GM12878 (cell line): Measurements from ENCODE around the gene MCC. TPM values are rescaled to one million over a fixed set of nuclear protein-coding genes. Genes with fewer than 3 reads are reported as not detected.

Experiments
- ATAC-seq: fragments of 200-7000 bp; cut with Tn5 transposase; 3 replicates; pipeline ENCODE4 v1.9.1; 2020; ENCODE audit warnings: mild to moderate bottlenecking, moderate library complexity
- BruUV-seq: library from RNA; stranded (reverse); fragments of 400-500 nt; replicated peaks from 2 replicates; lab custom pipeline; 2021; lab: Mats Ljungman, UMichigan
- CTCF ChIA-PET: fragments of 300-600 bp; sonication (Branson Sonifier 250); formaldehyde crosslinking; extraction: SDS; loops from one replicate; lab custom pipeline; 2021; ENCODE audit warnings: inconsistent platforms; lab: Yijun Ruan, JAX
- POLR2A ChIA-PET: fragments of 350-600 bp; formaldehyde crosslinking; extraction: SDS; loops from one replicate; lab custom pipeline; 2021; ENCODE audit warnings: inconsistent platforms; lab: Charles Lee
- RAD21 ChIA-PET: fragments of 300-600 bp; sonication (Branson Sonifier 250); formaldehyde crosslinking; loops from one replicate; lab custom pipeline; 2023; ENCODE audit warnings: antibody characterized with exemption; ENCODE audit not compliant: unreplicated experiment; lab: Charles Lee
- SMC1A ChIA-PET: fragments of 300-600 bp; sonication (Branson Sonifier 250); formaldehyde crosslinking; loops from one replicate; lab custom pipeline; 2023; ENCODE audit not compliant: unreplicated experiment, uncharacterized antibody; lab: Charles Lee
- DNase-seq: peaks from one replicate; pipeline ENCODE4 v3.0.0-alpha.2; 2011; ENCODE audit warnings: low read depth, low spot score
- FAIRE-seq: peaks from 3 replicates; lab custom pipeline; 2011; peaks lifted over from hg19 to GRCh38; lab: Jason Lieb, UNC
- H2AFZ ChIP-seq: 2 replicates; pipeline ENCODE4 v1.6.0; 2011; ENCODE audit warnings: low read depth, low read length, control low read depth; ENCODE audit not compliant: control insufficient read depth
- H3K27ac ChIP-seq: 2 replicates; pipeline ENCODE4 v1.5.1; 2011; ENCODE audit warnings: control low read depth; ENCODE audit not compliant: control insufficient read depth, insufficient read depth
- H3K27me3 ChIP-seq, 2 experiments: replicated peaks in 1 of 2; 2 replicates each; pipeline versions ENCODE4 v1.6.0 to v1.6.1; 2011; ENCODE audit warnings: low read length in 1 of 2; ENCODE audit not compliant: control insufficient read depth in 2 of 2, insufficient read depth in 2 of 2
- H3K36me3 ChIP-seq, 2 experiments: 2 replicates each; pipeline ENCODE4 v1.5.1; 2011; ENCODE audit warnings: low read length in 1 of 2; ENCODE audit not compliant: control insufficient read depth in 2 of 2, insufficient read depth in 2 of 2
- H3K4me1 ChIP-seq: 2 replicates; pipeline ENCODE4 v1.6.1; 2011; ENCODE audit warnings: mild to moderate bottlenecking, low read length, moderate library complexity, mixed read lengths; ENCODE audit not compliant: control insufficient read depth, insufficient read depth
- H3K4me2 ChIP-seq: 2 replicates; pipeline ENCODE4 v1.6.0; 2011; ENCODE audit warnings: control low read depth; ENCODE audit not compliant: control insufficient read depth, insufficient read depth
- H3K4me3 ChIP-seq: fragments of 200-600 bp; sonication (generic); 2 replicates; pipeline ENCODE4 v1.5.1; 2016
- H3K79me2 ChIP-seq: 2 replicates; pipeline ENCODE4 v1.6.0; 2011; ENCODE audit warnings: low read length; ENCODE audit not compliant: control insufficient read depth, insufficient read depth
- H3K9ac ChIP-seq: 2 replicates; pipeline ENCODE4 v1.8.0; 2011; ENCODE audit warnings: low read length, control low read depth, mixed read lengths; ENCODE audit not compliant: control insufficient read depth, insufficient read depth
- H3K9me3 ChIP-seq: replicated peaks from 3 replicates; pipeline ENCODE4 v1.5.1; 2011; ENCODE audit warnings: mild to moderate bottlenecking, low read length; ENCODE audit not compliant: control insufficient read depth, insufficient read depth
- H4K20me1 ChIP-seq: 2 replicates; pipeline ENCODE4 v1.6.0; 2011; ENCODE audit not compliant: control insufficient read depth, insufficient read depth
- ESRRA ChIP-seq: IDR thresholded peaks from 2 replicates; pipeline ENCODE4 v1.6.1; 2012; ENCODE audit warnings: mild to moderate bottlenecking, low read length, improper control_type of control experiment
- MXI1 ChIP-seq: fragments of 150-350 bp; IDR thresholded peaks from 2 replicates; pipeline ENCODE4 v1.6.1; 2011; ENCODE audit warnings: low read depth, mild to moderate bottlenecking, inconsistent platforms, low read length, improper control_type of control experiment
- PAX5 ChIP-seq: IDR thresholded peaks from 2 replicates; pipeline ENCODE4 v1.6.1; 2011; ENCODE audit warnings: low read depth, low read length, borderline replicate concordance
- ZNF24 ChIP-seq: fragments of 450-650 bp; IDR thresholded peaks from 2 replicates; pipeline ENCODE4 v1.6.1; 2017; ENCODE audit warnings: antibody characterized with exemption, mild to moderate bottlenecking
- WGBS: methylation state at CpG from one replicate; pipeline ENCODE4 v1.1.6; 2016; ENCODE audit warnings: low lambda C conversion rate; ENCODE audit not compliant: insufficient replicate concordance, insufficient coverage; ENCODE audit errors: missing lambda C conversion rate; 5-methylcytosine and 5-hydroxymethylcytosine counted together
- in situ Hi-C: fragments of 300-500 bp; cut with MboI; formaldehyde crosslinking; loops from 9 replicates; pipeline ENCODE4 v1.14.3; 2018; ENCODE audit warnings: mixed read lengths
- intact Hi-C: fragments of 100-400 bp; cut with micrococcal nuclease; formaldehyde crosslinking; loops from one replicate; pipeline ENCODE4 v1.14.2; 2022; ENCODE audit not compliant: unreplicated experiment
- polyA plus RNA-seq, 11 experiments: library from polyadenylated mRNA; depleted of rRNA in 4 of 11; unstranded in 6 of 11; stranded (reverse) in 5 of 11; fragments of >200 nt; fragmentation: Nextera tagmentation in 4 of 11; fragmentation: Illumina TruSeq in 1 of 11; extraction: Ambion mirVana in 4 of 11; extraction: Trizol in 1 of 11; gene quantifications; 1 replicate in 1 of 11; 2 replicates in 10 of 11; pipeline versions ENCODE4 v1.2.1 to v1.2.3, GENCODE V29; 2011 to 2016; ENCODE audit warnings: inconsistent platforms in 2 of 11, missing spikeins in 2 of 11, low read depth in 1 of 11
- total RNA-seq, 4 experiments: library from RNA; depleted of rRNA in 3 of 4; stranded (reverse); fragments of >200 nt in 3 of 4; fragmentation: Illumina TruSeq in 1 of 4; extraction: Trizol in 1 of 4; gene quantifications; 2 replicates each; pipeline versions ENCODE4 v1.2.1 to v1.2.3, GENCODE V29; 2013 to 2021
- TF ChIP-seq, protein P1 (sequence below): fragments of 450-650 bp; IDR thresholded peaks from 2 replicates; pipeline ENCODE4 v1.6.1; 2016; ENCODE audit warnings: mild to moderate bottlenecking
- TF ChIP-seq, protein P2 (sequence below): fragments of 450-650 bp; IDR thresholded peaks from 2 replicates; pipeline ENCODE4 v1.6.1; 2017; ENCODE audit warnings: mild to moderate bottlenecking
- TF ChIP-seq, protein P3 (sequence below): fragments of 450-650 bp; formaldehyde crosslinking; IDR thresholded peaks from 2 replicates; pipeline ENCODE4 v1.4.0; 2020; ENCODE audit warnings: mild to moderate bottlenecking, moderate library complexity

Gene MCC
- total and polyA plus RNA-seq, 10 of the 15 experiments (the other 5 are each of a cell fraction or from before 2014, with no cell fraction given) = 0.03 to 0.86 (median 0.16) TPM

DNA sequence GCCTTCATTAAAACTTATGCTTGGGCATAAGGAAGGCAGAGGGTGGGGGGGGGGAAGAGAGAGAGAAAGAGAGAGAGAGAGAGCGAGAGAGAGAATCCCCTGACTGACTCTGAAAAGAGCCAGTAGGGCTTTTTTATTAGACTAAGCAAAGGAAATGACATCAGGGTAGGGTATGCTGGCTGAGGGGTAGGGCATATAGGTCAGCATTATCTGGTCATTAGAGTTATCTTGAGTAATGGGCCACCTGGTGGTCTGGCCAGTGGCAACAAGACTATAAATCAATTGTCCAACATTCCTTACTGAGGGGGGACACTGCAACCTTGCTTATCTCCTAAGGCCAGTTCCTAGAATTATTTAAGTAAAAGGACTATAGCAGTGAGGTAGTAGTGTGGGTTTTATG lies 120.7 kb downstream of the MCC start:
- Histone ChIP-seq H3K27ac (no peak overlapping the region), H3K9me3 (no peaks in the 10 kb centered on the region; the same call in 2 of the 3 replicates), H3K4me1 (no peaks in the 10 kb centered on the region), H3K79me2 (no peaks in the 10 kb centered on the region), H3K4me2 (no peak overlapping the region), H3K27me3 (no peaks in the 10 kb centered on the region), H3K4me3 (no peak overlapping the region), H3K9ac (no peak overlapping the region), H4K20me1 (no peaks in the 10 kb centered on the region), H3K36me3 (no peaks in the 10 kb centered on the region), H2AFZ (no peak overlapping the region)
- FAIRE-seq (no peak), DNase-seq (no peak), ATAC-seq (no peak)
- TF ChIP-seq PAX5 = no peak
- RAD21 ChIA-PET = no interaction called here
- 0% methylated on average over 1 of the region's 1 CpG for WGBS
- no TSS peak for BruUV-seq
- SMC1A ChIA-PET = interaction anchor here (1.7 kb wide), 1 partner anchor 12 kb away, joined by 5 read pairs; no protein-coding TSS in a partner anchor
- POLR2A ChIA-PET = no interaction called here
- CTCF ChIA-PET = no interaction called here
- intact Hi-C loops = no loop called here
- in situ Hi-C loops = no loop called here

DNA sequence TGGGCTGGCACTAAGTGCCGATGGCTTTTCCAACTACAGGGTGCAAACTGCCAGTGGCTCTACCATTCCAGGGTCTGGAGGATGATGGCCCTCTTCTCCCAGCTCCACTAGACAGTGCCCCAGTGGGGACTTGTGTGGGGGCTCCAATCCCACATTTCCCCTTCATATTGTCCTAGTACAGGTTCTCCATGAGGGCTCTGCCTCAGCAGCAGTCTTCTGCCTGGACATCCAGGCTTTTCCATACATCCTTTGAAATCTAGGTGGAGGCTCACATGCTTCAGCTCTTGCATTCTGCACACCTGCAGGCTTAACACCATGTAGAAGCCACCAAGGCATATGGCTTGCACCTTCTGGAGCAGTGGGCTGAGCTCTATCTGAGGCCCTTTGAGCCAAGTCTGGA lies 123.8 kb downstream of the MCC start:
- intact Hi-C loops = no loop called here
- H3K36me3 ChIP-seq = no peaks in the 10 kb centered on the region
- H3K27me3 ChIP-seq = no peaks in the 10 kb centered on the region
- H3K79me2 ChIP-seq = no peaks in the 10 kb centered on the region
- H3K27ac ChIP-seq = no peak overlapping the region
- H3K4me1 ChIP-seq = no peaks in the 10 kb centered on the region
- POLR2A ChIA-PET = interaction anchor here (0.6 kb wide), 2 partner anchors 15 to 250 kb away, joined by 3 to 4 read pairs; no protein-coding TSS in a partner anchor
- 73% methylated on average over 1 of the region's 1 CpG for WGBS
- FAIRE-seq (no peak), ATAC-seq (no peak), DNase-seq (no peak)
- no peaks in the 10 kb centered on the region; the same call in 2 of the 3 replicates for H3K9me3 ChIP-seq
- SMC1A ChIA-PET = interaction anchor here (0.7 kb wide), 1 partner anchor 15 kb away, joined by 3 read pairs; no protein-coding TSS in a partner anchor
- CTCF ChIA-PET = no interaction called here
- H3K4me3 ChIP-seq = no peak overlapping the region
- no peak overlapping the region for H3K9ac ChIP-seq
- no peak overlapping the region for H2AFZ ChIP-seq
- H4K20me1 ChIP-seq = no peaks in the 10 kb centered on the region
- no TSS peak for BruUV-seq
- RAD21 ChIA-PET = no interaction called here
- H3K4me2 ChIP-seq = no peak overlapping the region
- in situ Hi-C loops = no loop called here
- TF ChIP-seq, protein P1, sequence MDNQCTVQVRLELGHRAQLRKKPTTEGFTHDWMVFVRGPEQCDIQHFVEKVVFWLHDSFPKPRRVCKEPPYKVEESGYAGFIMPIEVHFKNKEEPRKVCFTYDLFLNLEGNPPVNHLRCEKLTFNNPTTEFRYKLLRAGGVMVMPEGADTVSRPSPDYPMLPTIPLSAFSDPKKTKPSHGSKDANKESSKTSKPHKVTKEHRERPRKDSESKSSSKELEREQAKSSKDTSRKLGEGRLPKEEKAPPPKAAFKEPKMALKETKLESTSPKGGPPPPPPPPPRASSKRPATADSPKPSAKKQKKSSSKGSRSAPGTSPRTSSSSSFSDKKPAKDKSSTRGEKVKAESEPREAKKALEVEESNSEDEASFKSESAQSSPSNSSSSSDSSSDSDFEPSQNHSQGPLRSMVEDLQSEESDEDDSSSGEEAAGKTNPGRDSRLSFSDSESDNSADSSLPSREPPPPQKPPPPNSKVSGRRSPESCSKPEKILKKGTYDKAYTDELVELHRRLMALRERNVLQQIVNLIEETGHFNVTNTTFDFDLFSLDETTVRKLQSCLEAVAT = no peak
- TF ChIP-seq ZNF24 (no peak), MXI1 (no peak), ESRRA (no peak)
- TF ChIP-seq, protein P2, sequence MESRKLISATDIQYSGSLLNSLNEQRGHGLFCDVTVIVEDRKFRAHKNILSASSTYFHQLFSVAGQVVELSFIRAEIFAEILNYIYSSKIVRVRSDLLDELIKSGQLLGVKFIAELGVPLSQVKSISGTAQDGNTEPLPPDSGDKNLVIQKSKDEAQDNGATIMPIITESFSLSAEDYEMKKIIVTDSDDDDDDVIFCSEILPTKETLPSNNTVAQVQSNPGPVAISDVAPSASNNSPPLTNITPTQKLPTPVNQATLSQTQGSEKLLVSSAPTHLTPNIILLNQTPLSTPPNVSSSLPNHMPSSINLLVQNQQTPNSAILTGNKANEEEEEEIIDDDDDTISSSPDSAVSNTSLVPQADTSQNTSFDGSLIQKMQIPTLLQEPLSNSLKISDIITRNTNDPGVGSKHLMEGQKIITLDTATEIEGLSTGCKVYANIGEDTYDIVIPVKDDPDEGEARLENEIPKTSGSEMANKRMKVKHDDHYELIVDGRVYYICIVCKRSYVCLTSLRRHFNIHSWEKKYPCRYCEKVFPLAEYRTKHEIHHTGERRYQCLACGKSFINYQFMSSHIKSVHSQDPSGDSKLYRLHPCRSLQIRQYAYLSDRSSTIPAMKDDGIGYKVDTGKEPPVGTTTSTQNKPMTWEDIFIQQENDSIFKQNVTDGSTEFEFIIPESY = no peak
- TF ChIP-seq, protein P3, sequence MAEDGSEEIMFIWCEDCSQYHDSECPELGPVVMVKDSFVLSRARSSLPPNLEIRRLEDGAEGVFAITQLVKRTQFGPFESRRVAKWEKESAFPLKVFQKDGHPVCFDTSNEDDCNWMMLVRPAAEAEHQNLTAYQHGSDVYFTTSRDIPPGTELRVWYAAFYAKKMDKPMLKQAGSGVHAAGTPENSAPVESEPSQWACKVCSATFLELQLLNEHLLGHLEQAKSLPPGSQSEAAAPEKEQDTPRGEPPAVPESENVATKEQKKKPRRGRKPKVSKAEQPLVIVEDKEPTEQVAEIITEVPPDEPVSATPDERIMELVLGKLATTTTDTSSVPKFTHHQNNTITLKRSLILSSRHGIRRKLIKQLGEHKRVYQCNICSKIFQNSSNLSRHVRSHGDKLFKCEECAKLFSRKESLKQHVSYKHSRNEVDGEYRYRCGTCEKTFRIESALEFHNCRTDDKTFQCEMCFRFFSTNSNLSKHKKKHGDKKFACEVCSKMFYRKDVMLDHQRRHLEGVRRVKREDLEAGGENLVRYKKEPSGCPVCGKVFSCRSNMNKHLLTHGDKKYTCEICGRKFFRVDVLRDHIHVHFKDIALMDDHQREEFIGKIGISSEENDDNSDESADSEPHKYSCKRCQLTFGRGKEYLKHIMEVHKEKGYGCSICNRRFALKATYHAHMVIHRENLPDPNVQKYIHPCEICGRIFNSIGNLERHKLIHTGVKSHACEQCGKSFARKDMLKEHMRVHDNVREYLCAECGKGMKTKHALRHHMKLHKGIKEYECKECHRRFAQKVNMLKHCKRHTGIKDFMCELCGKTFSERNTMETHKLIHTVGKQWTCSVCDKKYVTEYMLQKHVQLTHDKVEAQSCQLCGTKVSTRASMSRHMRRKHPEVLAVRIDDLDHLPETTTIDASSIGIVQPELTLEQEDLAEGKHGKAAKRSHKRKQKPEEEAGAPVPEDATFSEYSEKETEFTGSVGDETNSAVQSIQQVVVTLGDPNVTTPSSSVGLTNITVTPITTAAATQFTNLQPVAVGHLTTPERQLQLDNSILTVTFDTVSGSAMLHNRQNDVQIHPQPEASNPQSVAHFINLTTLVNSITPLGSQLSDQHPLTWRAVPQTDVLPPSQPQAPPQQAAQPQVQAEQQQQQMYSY (CRISPR knock-in tag) = no peak
